Osteoblast (primary cell): ENCODE data around the gene TTC39B. TPM values are rescaled to one million over a fixed set of nuclear protein-coding genes. Genes with fewer than 3 reads are reported as not detected.

ENCODE experiments used
- DNase-seq: peaks from one replicate; pipeline ENCODE4 v3.0.0; 2011; ENCODE audit warnings: low spot score, mixed read lengths; ENCODE audit not compliant: insufficient read length; ENCODE audit errors: missing footprints
- H2AFZ ChIP-seq: 2 replicates; pipeline ENCODE4 v1.6.0; 2011; ENCODE audit warnings: mild to moderate bottlenecking, low read length
- H3K27ac ChIP-seq: 2 replicates; pipeline ENCODE4 v1.5.1; 2011; ENCODE audit warnings: mild to moderate bottlenecking, low read depth, low read length, moderate library complexity
- H3K27me3 ChIP-seq: 2 replicates; pipeline ENCODE4 v1.6.0; 2012; ENCODE audit warnings: mild to moderate bottlenecking, control low read depth, inconsistent platforms, low read length, moderate library complexity; ENCODE audit not compliant: insufficient read depth
- H3K36me3 ChIP-seq: 2 replicates; pipeline ENCODE4 v1.5.1; 2011; ENCODE audit warnings: mild to moderate bottlenecking, low read length, control low read depth, moderate library complexity; ENCODE audit not compliant: insufficient read depth
- H3K4me1 ChIP-seq: 2 replicates; pipeline ENCODE4 v1.5.1; 2011; ENCODE audit warnings: mild to moderate bottlenecking, low read length, control low read depth, moderate library complexity; ENCODE audit not compliant: insufficient read depth
- H3K4me2 ChIP-seq: 2 replicates; pipeline ENCODE4 v1.6.0; 2011; ENCODE audit warnings: mild to moderate bottlenecking, low read length; ENCODE audit not compliant: insufficient read depth
- H3K4me3 ChIP-seq: fragments of 200-600 bp; sonication (generic); 3 replicates; pipeline ENCODE4 v1.5.1; 2012; ENCODE audit warnings: mild to moderate bottlenecking, low read length, inconsistent platforms; ENCODE audit not compliant: insufficient read depth
- H3K79me2 ChIP-seq: 2 replicates; pipeline ENCODE4 v1.6.0; 2012; ENCODE audit warnings: mild to moderate bottlenecking, low read length, control low read depth, inconsistent platforms; ENCODE audit not compliant: insufficient read depth
- H3K9me3 ChIP-seq: 2 replicates; pipeline ENCODE4 v1.5.1; 2011; ENCODE audit warnings: low read depth, low read length, control low read depth
- H4K20me1 ChIP-seq: 2 replicates; pipeline ENCODE4 v1.6.0; 2012; ENCODE audit warnings: mild to moderate bottlenecking, low read length, control low read depth; ENCODE audit not compliant: insufficient read depth
- CTCF ChIP-seq: IDR thresholded peaks from 2 replicates; pipeline ENCODE4 v1.5.1; 2011; ENCODE audit warnings: mild to moderate bottlenecking, low read depth, low read length, moderate library complexity; ENCODE audit errors: extremely low read depth
- total RNA-seq: library from RNA; depleted of rRNA; stranded (reverse); fragments of >200 nt; gene quantifications from 2 replicates; pipeline ENCODE4 v1.2.3, GENCODE V29; 2012

TTC39B gene
- total RNA-seq, 1 donor: 18.5 TPM

GRCh38 chr9:15132091-15132490 lies 174.9 kb downstream of the TTC39B start:
- no peak for DNase-seq
- Histone ChIP-seq H3K27ac (no peak overlapping the region), H3K4me3 (no peak overlapping the region), H3K36me3 (no peaks in the 10 kb centered on the region), H3K4me2 (no peak overlapping the region), H3K9me3 (no peaks in the 10 kb centered on the region), H3K4me1 (peaks cover 3% of the 10 kb centered on the region), H3K79me2 (no peaks in the 10 kb centered on the region), H3K27me3 (no peaks in the 10 kb centered on the region), H2AFZ (no peak overlapping the region), H4K20me1 (no peaks in the 10 kb centered on the region)
- TF ChIP-seq CTCF: no peak

- H3K4me1 ChIP-seq: peaks cover 3% of the 10 kb centered on the region
- no peaks in the 10 kb centered on the region for H3K36me3 ChIP-seq
- TF ChIP-seq CTCF: no peak
- no peaks in the 10 kb centered on the region for H4K20me1 ChIP-seq
- H3K4me2 ChIP-seq: no peak overlapping the region
- no peak overlapping the region for H3K4me3 ChIP-seq
- H3K27ac ChIP-seq: no peak overlapping the region
- H2AFZ ChIP-seq: no peak overlapping the region
- no peaks in the 10 kb centered on the region for H3K79me2 ChIP-seq
- H3K9me3 ChIP-seq: no peaks in the 10 kb centered on the region
- peaks cover 3% of the 10 kb centered on the region for H3K27me3 ChIP-seq
- DNase-seq: no peak
These were observed 175.9 kb downstream of the TTC39B start for GRCh38 chr9:15131094-15131493.

GRCh38 chr9:15127831-15128230 lies 179.2 kb downstream of the TTC39B start:
- no peak for DNase-seq
- no peaks in the 10 kb centered on the region for H4K20me1 ChIP-seq
- peaks cover 3% of the 10 kb centered on the region for H3K27me3 ChIP-seq
- H3K79me2 ChIP-seq: no peaks in the 10 kb centered on the region
- H3K9me3 ChIP-seq: no peaks in the 10 kb centered on the region
- H3K27ac ChIP-seq: no peak overlapping the region
- no peaks in the 10 kb centered on the region for H3K4me1 ChIP-seq
- no peak for TF ChIP-seq CTCF
- no peak overlapping the region for H2AFZ ChIP-seq
- no peak overlapping the region for H3K4me2 ChIP-seq
- H3K4me3 ChIP-seq: no peak overlapping the region
- H3K36me3 ChIP-seq: no peaks in the 10 kb centered on the region

GRCh38 chr9:15121630-15122029 lies 185.4 kb downstream of the TTC39B start:
- TF ChIP-seq CTCF: no peak
- H2AFZ ChIP-seq: no peak overlapping the region

More at GRCh38 chr9:15121630-15122029, 185.4 kb downstream of the TTC39B start:
- Histone ChIP-seq H3K9me3 (no peaks in the 10 kb centered on the region), H4K20me1 (no peaks in the 10 kb centered on the region), H3K27ac (no peak overlapping the region), H3K36me3 (no peaks in the 10 kb centered on the region), H3K4me2 (no peak overlapping the region), H3K27me3 (peaks cover 8% of the 10 kb centered on the region), H3K4me1 (no peaks in the 10 kb centered on the region), H3K4me3 (no peak overlapping the region), H3K79me2 (no peaks in the 10 kb centered on the region)
- DNase-seq: no peak
